NCI-H510A treated with DMSO at 0.1 percent for 48 hours (cell line): Measurements from ENCODE around the gene PRKCI.
"Not testable (repeated sequence)": the region's sequence is repeated elsewhere in the genome, so short reads cannot be mapped to it uniquely, and the experiment has no call there.

ENCODE experiments used
- DNase-seq: peaks from one replicate; lab custom pipeline; 2025; lab: John Stamatoyannopoulos, UW

PRKCI gene

DNA sequence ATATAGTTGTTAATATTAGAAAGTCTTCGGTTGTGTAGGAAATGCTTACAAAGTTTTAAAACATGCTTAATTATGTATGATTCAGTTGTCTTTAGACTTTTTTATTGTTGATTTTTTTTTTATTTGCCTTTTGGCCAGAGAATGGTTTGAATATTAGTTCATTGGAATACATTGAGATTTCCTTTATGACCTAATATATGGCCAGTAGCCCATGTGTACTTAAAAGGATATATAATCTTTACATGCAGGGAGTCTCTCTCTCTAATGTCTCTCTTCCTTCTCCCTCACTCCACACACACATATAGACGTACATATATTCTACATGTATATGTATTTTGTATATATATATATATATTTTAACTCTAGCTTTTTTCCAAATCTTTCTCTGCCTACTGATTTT is 68.0 kb downstream of the PRKCI start:
- DNase-seq: no peak

- no peak for DNase-seq
Measured at GRCh38 chr3:170295586-170295985, 73.4 kb downstream of the PRKCI start.

DNA sequence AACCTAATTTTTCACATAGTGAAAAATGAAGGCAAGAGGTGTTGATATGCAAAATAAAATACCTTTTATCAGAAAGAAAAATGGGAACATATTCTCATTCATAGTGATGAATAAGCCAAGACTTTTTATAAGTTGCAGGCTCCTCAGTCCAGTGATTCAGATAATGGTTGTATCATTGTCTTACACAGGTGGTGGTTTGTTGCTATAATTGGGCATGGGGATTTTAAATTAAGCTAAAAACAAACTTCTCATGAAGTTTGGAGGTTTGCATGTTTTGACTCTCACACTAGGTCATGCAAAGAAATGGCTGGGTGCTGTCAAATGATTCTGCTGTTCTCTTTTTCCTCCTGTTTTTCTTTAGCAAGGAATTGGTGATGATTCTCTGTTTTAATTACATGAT is 74.5 kb downstream of the PRKCI start:
- no peak for DNase-seq

GRCh38 chr3:170301405-170301804 is 79.2 kb downstream of the PRKCI start:
- DNase-seq: no peak

DNA sequence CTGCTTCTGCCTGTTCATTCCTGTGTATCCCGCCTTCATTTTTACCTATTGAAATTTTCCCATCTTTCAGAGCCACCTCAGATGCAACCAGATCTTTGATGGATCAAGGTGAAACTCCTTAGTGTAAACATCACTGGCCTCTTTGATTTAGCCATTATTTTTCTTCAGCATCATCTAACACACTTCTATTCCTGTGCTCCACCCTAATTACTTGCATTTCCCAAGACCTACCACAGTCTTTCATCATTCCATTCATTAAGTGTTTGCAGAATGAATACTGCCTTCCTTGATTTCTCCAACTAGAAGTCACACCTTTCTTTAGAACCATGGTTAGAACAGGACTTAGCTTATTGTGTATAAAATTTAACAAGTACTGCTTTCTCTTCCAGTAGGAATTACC is 79.8 kb downstream of the PRKCI start:
- no peak for DNase-seq

DNA sequence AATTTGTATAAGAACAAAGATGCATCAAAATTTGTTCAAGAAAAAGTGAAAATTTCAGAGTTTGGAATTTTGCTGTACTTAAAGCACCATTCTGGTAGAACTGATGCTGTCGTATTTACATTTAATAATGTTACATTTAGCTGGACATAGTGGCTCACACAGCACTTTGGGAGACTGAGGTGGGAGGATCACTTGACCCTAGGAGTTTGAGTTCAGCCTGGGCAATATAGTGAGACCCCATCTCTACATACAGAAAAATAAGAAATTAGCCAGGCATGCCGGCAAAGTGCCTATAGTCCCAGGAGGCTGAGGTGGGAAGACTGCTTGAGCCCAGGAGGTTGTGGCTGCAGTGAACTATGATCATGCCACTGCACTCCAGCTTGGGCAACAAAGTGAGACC is 83.8 kb downstream of the PRKCI start:
- no peak for DNase-seq

- peak; percentile 18 for DNase-seq
Measured at GRCh38 chr3:170307671-170308405, 85.6 kb downstream of the PRKCI start.

DNA sequence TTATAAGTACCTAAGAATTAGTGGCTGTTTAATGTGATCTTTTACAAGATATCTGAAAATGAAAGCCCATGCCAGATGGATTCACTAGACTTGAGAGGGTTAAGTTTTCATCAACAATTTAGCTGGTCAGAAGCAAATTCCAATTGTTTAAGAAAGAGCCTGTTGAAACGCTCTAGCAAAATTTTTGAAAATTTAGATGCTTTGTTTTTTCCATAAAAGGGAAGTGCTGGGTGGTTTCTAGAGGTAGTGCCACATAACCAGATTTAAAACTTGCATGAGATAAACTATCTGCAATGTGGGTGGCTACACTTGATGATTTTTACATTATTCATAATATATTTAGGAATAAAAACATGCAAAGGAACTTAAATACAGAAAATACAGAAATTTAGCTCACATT is 86.8 kb downstream of the PRKCI start:
- DNase-seq: no peak

DNA sequence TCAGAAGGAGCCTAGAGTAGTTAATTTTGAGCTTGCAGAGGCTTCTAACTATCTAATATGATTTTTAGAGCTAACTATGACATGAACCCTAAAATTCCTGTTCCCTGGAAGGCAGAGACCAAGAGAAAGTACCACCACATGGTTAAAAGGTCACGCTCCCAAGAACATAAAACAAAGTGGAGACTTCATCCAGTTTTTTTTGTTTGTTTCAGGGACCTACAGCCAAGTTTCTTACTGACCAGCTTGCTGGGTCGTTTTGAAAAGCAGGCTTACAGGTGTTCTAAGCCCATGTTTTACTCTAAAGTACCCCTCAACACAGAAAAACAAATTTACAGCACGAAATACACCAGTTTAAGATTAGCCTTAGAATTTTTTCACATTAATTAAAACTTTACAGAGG is 95.7 kb downstream of the PRKCI start:
- no peak for DNase-seq

GRCh38 chr3:170320461-170321121 is 98.4 kb downstream of the PRKCI start:
- no peak for DNase-seq

- peak; percentile 21 for DNase-seq
Measured at GRCh38 chr3:170321321-170322034, 99.3 kb downstream of the PRKCI start.

DNA sequence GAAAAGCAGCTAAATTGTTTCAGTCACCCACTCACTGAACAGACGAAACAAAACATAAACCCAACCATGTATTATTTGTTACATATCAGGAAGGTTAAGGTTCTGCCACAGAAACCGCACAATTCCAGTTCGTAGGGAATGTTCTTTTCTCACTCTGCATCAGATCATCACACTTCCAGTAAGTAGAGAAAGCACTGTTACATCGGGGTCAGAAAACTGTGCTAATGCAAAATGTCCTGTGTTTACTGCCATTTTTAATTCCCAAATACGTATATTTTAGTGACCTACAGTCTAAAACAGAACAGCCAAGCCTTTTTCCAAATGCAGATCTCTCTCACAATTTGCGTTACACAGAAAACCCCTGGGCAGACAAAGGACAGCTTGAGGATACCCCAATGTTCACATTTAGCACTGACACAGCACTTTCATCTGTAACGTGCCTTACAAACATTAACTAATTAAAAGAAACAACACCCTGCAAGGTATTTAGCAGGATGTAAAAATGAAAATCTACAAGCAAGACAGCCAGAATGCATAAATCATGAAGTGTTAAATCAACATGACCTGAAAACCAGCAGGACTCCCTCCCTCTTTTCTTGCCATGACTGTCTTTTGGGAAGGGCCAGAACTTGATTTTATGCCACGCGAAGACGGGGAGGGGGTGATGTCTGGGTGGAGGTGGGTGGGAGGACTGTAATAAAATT is 100.5 kb downstream of the PRKCI start:
- DNase-seq: no peak

DNA sequence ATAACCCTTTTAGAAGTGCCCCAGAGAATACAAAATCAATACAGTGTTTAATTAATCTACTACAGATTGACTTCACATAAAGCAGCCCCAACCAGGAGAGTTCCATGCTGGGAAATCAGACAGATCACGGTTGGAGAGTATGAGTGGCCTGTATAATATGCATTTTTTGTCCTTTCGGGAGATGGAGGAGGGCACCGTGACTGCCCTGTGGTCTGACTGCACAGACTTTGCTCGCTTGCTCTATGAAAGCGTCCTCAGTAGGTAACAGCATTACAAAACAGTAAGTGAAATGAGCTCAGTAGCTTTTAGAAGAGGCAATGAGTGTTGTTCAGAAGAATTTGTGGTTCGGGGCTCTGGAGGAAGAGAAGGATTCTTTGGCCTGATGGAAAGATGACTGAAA is 101.1 kb downstream of the PRKCI start:
- no peak for DNase-seq

GRCh38 chr3:170324962-170325361 is 102.7 kb downstream of the PRKCI start:
- no peak for DNase-seq

- DNase-seq: no peak
Measured at GRCh38 chr3:170327040-170327808, 105.0 kb downstream of the PRKCI start.

GRCh38 chr3:170327868-170328548 is 105.8 kb downstream of the PRKCI start:
- not testable (repeated sequence) for DNase-seq

DNA sequence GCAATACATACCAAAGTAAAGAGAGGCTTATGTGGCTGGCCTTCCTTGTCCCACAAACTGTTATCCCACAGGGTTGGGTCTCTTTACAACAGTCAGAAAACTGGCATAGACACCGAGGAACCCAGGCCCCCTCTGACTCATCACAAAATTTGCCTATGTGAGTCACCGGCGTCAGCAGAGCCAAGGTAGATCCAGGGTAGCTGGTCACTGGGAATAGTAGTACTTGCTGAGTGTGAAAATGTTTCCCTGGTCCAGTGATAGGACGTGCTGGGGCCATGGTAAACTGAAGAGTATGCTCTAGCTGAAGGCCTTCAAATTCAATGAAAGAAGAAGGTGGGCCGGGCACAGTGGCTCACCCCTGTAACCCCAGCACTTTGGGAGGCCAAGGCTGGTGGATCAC is 108.1 kb downstream of the PRKCI start:
- no peak for DNase-seq

DNA sequence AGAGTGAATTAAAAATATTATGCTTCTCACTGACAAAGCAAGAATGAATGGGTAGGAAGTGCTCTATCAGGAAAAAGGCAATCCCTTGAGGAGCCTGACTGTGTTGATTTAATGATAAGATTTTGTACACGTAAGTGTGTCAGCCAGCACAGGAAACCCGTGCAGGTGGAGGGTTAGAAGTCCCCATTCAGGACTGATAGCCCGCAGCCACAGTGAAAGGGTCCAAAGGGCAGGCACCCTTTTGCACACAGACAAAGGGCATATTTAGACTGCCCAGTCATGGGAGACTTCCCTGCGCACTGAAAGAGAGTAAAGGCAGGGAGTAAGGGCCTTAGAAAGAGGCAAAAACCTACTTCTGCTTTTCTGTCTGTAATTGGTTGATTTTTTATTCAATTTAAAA is 108.9 kb downstream of the PRKCI start:
- no peak for DNase-seq

- no peak for DNase-seq
Measured at GRCh38 chr3:170337420-170337819, 115.2 kb downstream of the PRKCI start.

- DNase-seq: no peak
Measured at GRCh38 chr3:170338690-170339340, 116.6 kb downstream of the PRKCI start.

DNA sequence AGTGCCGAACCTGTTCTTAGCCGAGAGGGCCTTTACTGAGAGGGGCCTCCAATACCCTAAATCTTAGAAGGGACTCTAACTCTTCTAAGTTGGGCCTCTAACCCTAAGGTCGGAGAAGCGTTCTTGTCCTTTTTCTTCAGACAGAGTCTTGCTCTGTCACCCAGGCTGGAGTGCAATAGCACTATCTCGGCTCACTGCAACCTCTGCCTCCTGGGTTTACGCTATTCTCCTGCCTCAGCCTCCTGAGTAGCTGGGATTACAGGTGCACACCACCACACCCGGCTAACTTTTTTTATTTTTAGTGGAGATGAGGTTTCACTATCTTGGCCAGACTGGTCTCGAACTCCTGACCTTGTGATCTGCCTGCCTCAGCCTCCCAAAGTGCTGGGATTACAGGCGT is 120.0 kb downstream of the PRKCI start:
- not testable (repeated sequence) for DNase-seq
